Gastroesophageal sphincter (tissue), 4 donors: ENCODE measurements around the gene IRF2. TPM values are rescaled to one million over a fixed set of nuclear protein-coding genes. Genes with fewer than 3 reads are reported as not detected.

ENCODE experiments used
- ATAC-seq: fragments of 150-250 bp; one replicate; pipeline ENCODE4 v1.9.1; 2016; ENCODE audit warnings: mild to moderate bottlenecking, moderate library complexity
- H3K27ac ChIP-seq, 4 donors: fragments of 200-600 bp; sonication (generic) in 3 of 4; 1 replicate in 3 of 4; 2 replicates in 1 of 4; pipeline ENCODE4 v1.5.1; 2016 to 2019
- H3K27me3 ChIP-seq: fragments of 200-600 bp; sonication (generic); one replicate; pipeline ENCODE4 v1.5.1; 2019
- H3K36me3 ChIP-seq, 2 donors: fragments of 200-600 bp; sonication (generic); one replicate each; pipeline ENCODE4 v1.5.1; 2019; ENCODE audit warnings: control low read depth in 1 of 2
- H3K4me1 ChIP-seq, 3 donors: fragments of 200-600 bp; sonication (generic); 1 replicate in 2 of 3; 2 replicates in 1 of 3; pipeline ENCODE4 v1.5.1; 2016 to 2019; ENCODE audit warnings: control low read depth in 2 of 3
- H3K4me3 ChIP-seq, 2 donors: fragments of 200-600 bp; sonication (generic); one replicate each; pipeline ENCODE4 v1.5.1; 2019; ENCODE audit warnings: mild to moderate bottlenecking in 1 of 2, moderate library complexity in 1 of 2
- H3K9me3 ChIP-seq, 3 donors: fragments of 200-600 bp; sonication (generic); one replicate each; pipeline ENCODE4 v1.5.1; 2017 to 2019; ENCODE audit warnings: control low read depth in 2 of 3
- CTCF ChIP-seq, 4 experiments: fragments of 200-600 bp in 2 of 4; fragments of 450-650 bp in 2 of 4; sonication (generic) in 1 of 4; IDR thresholded peaks; one replicate each; pipeline ENCODE4 v1.5.1; 2017 to 2019; ENCODE audit warnings: antibody characterized with exemption in 4 of 4, mild to moderate bottlenecking in 2 of 4, moderate library complexity in 2 of 4
- EP300 ChIP-seq: sonication (generic); formaldehyde crosslinking; IDR thresholded peaks from one replicate; pipeline ENCODE4 v1.6.1; 2017; ENCODE audit warnings: antibody characterized with exemption, mild to moderate bottlenecking
- POLR2A ChIP-seq, 2 donors: fragments of 450-650 bp; IDR thresholded peaks; one replicate each; pipeline ENCODE4 v1.6.1; 2017; ENCODE audit warnings: antibody characterized with exemption in 2 of 2, mild to moderate bottlenecking in 2 of 2, moderate library complexity in 1 of 2
- POLR2AphosphoS5 ChIP-seq: sonication (generic); formaldehyde crosslinking; IDR thresholded peaks from one replicate; pipeline ENCODE4 v1.6.1; 2017; ENCODE audit warnings: antibody characterized with exemption
- WGBS, 2 donors: methylation state at CpG; one replicate each; pipeline ENCODE4 v1.1.5; 2018; ENCODE audit warnings: low coverage in 1 of 2; 5-methylcytosine and 5-hydroxymethylcytosine counted together
- total RNA-seq, 4 donors: library from RNA; depleted of rRNA; stranded (reverse); fragments of >200 nt; gene quantifications; one replicate each; pipeline ENCODE4 v1.1.0, GENCODE V29; 2016

Gene IRF2
- total RNA-seq, 4 donors from 2014 or later, result 34.1 to 41.7 (median 35.4) TPM

DNA sequence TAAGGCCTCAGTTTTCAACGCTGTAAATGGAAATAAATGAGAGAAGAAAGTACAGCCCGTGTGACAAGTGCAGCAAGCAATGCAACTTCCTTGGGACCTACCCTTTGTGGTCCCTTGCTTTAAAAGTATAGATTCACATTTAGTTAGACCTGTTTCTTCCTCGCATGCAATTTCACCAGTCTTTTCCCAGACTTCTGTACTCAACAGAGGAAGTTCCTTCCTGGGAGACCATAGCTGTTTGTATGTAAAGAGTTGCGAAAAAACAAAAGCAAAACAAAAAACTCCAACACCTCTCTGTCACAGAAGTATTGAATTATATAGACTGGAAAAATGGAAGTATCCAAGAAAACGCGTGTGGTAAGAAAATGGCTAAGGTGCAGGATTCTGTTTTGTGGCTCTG is 1.1 kb upstream of the IRF2 start:
- no peaks in the 10 kb centered on the region for H3K9me3 ChIP-seq
- H3K27me3 ChIP-seq, result no peaks in the 10 kb centered on the region
- H3K36me3 ChIP-seq, result no peaks in the 10 kb centered on the region
- H3K27ac ChIP-seq, result peak overlapping the region; percentile 94 to 100 (median 98)
- 62 to 67% methylated on average over 5 of the region's 6 CpGs for WGBS, 2 donors
- peak overlapping the region; percentile 82 to 95 for H3K4me3 ChIP-seq
- no peak for TF ChIP-seq CTCF (IDR thresholded peaks at IDR 0.05)
- no peak for TF ChIP-seq POLR2AphosphoS5
- no peak for TF ChIP-seq POLR2A (IDR thresholded peaks at IDR 0.05)
- no peak for TF ChIP-seq EP300
- no peak for ATAC-seq
- peaks cover 0 to 46% (median 22%) of the 10 kb centered on the region in 3 donors for H3K4me1 ChIP-seq

- peak; percentile 20 for ATAC-seq
- H3K9me3 ChIP-seq, result no peaks in the 10 kb centered on the region
- peak overlapping the region; percentile 94 to 100 (median 98) for H3K27ac ChIP-seq
- no peaks in the 10 kb centered on the region for H3K27me3 ChIP-seq
- TF ChIP-seq POLR2A (IDR thresholded peaks at IDR 0.05), result no peak
- no peak for TF ChIP-seq CTCF (IDR thresholded peaks at IDR 0.05)
- no peak for TF ChIP-seq EP300
- TF ChIP-seq POLR2AphosphoS5, result no peak
- no peaks in the 10 kb centered on the region for H3K36me3 ChIP-seq
- peaks cover 0 to 50% (median 25%) of the 10 kb centered on the region in 3 donors for H3K4me1 ChIP-seq
- WGBS, 2 donors, result 0% methylated on average over 8 to 13 of the region's 17 CpGs
- peak overlapping the region; percentile 82 to 95 for H3K4me3 ChIP-seq
Measured at GRCh38 chr4:184475096-184475461, 729 bp upstream of the IRF2 start.

DNA sequence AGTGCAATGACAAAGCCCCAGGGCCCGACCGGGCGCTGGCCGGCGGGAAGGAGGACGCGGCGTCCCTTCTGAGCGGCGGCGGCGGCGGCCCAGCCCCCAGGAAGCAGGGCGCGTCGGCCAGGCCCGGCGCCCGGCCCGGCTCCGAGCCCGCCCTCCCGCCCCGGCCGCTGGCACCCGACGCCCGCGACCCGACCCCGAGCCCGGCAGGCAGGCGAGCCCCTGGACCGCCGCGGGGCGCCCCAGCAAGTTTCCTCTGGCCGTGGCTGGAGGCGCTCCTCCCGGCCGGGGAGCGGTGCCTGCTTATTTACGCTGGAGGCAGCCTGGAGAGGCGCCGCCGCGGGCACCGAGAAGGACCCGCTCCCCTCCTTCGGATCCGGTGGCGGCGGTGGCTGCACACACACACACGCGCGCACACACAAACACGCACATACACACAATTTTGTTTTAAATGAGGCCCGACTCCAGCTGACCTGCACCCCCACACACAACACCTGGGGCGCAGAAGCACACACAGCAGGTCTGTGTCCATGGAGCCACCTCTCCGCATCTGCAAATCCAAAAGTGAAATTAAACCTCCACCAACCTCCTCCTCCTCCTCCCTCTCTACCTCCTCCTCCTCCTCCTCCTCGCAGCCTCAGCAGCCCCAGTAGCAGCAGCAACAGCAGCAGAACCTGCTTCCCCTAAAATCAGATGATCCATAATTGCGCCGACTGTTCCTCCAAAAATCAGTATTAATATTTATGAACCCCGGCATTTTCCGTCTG is 669 bp downstream of the IRF2 start:
- H3K36me3 ChIP-seq, result no peaks in the 10 kb centered on the region
- H3K27ac ChIP-seq, result peak overlapping the region; percentile 73 to 100 (median 98)
- no peaks in the 10 kb centered on the region for H3K9me3 ChIP-seq
- no peaks in the 10 kb centered on the region for H3K27me3 ChIP-seq
- WGBS, 2 donors, result 0% methylated on average over 4 of the region's 65 CpGs
- H3K4me1 ChIP-seq, result peaks cover 0 to 64% (median 37%) of the 10 kb centered on the region in 3 donors
- peak overlapping the region; percentile 82 to 95 for H3K4me3 ChIP-seq
- no peak for TF ChIP-seq POLR2A (IDR thresholded peaks at IDR 0.05)
- TF ChIP-seq CTCF (IDR thresholded peaks at IDR 0.05), result no peak
- no peak for TF ChIP-seq EP300
- TF ChIP-seq POLR2AphosphoS5, result no peak
- ATAC-seq, result peak; percentile 14

GRCh38 chr4:184472614-184473498 is 1.5 kb downstream of the IRF2 start:
- Histone ChIP-seq H3K36me3 (no peaks in the 10 kb centered on the region), H3K4me3 (peak overlapping the region; percentile 82 to 95), H3K4me1 (peaks cover 0 to 72% (median 37%) of the 10 kb centered on the region in 3 donors), H3K9me3 (no peaks in the 10 kb centered on the region), H3K27ac (peak overlapping the region; percentile 73 to 100 (median 98)), H3K27me3 (no peaks in the 10 kb centered on the region)
- TF ChIP-seq POLR2A (IDR thresholded peaks at IDR 0.05) (peak; percentile 52 to 71), POLR2AphosphoS5 (peak; percentile 48), EP300 (no peak), CTCF (IDR thresholded peaks at IDR 0.05) (peak in 3 of 4 experiments; percentile 33 to 52 (median 43))
- ATAC-seq, result peak; percentile 73
- 0% methylated on average over 1 of the region's 104 CpGs; no CpG with 5 or more reads in 1 of the 2 donors for WGBS, 2 donors
